Transverse colon (tissue), 4 donors: ENCODE measurements around the gene PTPRB.

Source experiments
- EP300 ChIP-seq: sonication (generic); formaldehyde crosslinking; IDR thresholded peaks from one replicate; pipeline ENCODE4 v1.6.1; 2017; ENCODE audit warnings: antibody characterized with exemption, low read depth
- POLR2A ChIP-seq: fragments of 450-650 bp; IDR thresholded peaks from one replicate; pipeline ENCODE4 v1.6.1; 2016; ENCODE audit warnings: antibody characterized with exemption, mild to moderate bottlenecking, moderate library complexity
- POLR2AphosphoS5 ChIP-seq, 3 donors: sonication (generic); formaldehyde crosslinking; IDR thresholded peaks; one replicate each; pipeline ENCODE4 v1.6.1; 2016; ENCODE audit warnings: antibody characterized with exemption in 3 of 3
- TF ChIP-seq, protein P1 (sequence below), 5 experiments: fragments of 200-600 bp in 3 of 5; fragments of 450-650 bp in 2 of 5; sonication (generic) in 3 of 5; IDR thresholded peaks; 1 replicate in 2 of 5; 2 replicates in 3 of 5; pipeline ENCODE4 v1.5.1; 2016 to 2017; ENCODE audit warnings: antibody characterized with exemption in 5 of 5, inconsistent platforms in 3 of 5, mild to moderate bottlenecking in 2 of 5, moderate library complexity in 1 of 5

DNA sequence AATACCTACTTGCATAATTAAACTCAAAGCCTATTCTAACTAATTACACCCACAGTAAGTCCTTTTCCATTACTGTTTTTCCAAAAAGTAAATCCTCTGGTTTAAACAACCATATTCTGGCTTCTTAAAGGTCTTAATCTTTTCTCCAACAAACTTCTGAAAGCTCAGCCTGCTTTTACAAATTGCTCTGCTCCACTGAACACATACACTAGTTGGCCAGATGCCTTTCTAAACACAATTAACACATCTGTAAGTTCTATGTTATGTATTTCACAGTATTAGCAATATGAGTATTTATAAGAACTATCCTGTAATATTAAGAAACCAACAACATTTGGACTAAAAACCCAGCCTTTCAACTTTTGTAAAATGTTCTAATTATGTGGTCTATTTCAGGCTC, 30.1 kb downstream of the PTPRB start:
- TF ChIP-seq, protein P1, sequence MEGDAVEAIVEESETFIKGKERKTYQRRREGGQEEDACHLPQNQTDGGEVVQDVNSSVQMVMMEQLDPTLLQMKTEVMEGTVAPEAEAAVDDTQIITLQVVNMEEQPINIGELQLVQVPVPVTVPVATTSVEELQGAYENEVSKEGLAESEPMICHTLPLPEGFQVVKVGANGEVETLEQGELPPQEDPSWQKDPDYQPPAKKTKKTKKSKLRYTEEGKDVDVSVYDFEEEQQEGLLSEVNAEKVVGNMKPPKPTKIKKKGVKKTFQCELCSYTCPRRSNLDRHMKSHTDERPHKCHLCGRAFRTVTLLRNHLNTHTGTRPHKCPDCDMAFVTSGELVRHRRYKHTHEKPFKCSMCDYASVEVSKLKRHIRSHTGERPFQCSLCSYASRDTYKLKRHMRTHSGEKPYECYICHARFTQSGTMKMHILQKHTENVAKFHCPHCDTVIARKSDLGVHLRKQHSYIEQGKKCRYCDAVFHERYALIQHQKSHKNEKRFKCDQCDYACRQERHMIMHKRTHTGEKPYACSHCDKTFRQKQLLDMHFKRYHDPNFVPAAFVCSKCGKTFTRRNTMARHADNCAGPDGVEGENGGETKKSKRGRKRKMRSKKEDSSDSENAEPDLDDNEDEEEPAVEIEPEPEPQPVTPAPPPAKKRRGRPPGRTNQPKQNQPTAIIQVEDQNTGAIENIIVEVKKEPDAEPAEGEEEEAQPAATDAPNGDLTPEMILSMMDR (IDR thresholded peaks at IDR 0.05): no peak
- TF ChIP-seq POLR2A (no peak), EP300 (no peak), POLR2AphosphoS5 (IDR thresholded peaks at IDR 0.05) (no peak)
